Right lobe of liver (tissue), 4 donors: ENCODE results near the gene NSL1.

ENCODE experiments used
- POLR2A ChIP-seq: fragments of 450-650 bp; IDR thresholded peaks from one replicate; pipeline ENCODE4 v1.6.1; 2017; ENCODE audit warnings: antibody characterized with exemption, mild to moderate bottlenecking
- TF ChIP-seq, protein P1 (sequence below), 4 donors: fragments of 200-600 bp in 3 of 4; fragments of 450-650 bp in 1 of 4; IDR thresholded peaks; one replicate each; pipeline versions ENCODE4 v1.5.1 to v1.8.0; 2016 to 2022; ENCODE audit warnings: antibody characterized with exemption in 4 of 4, mild to moderate bottlenecking in 2 of 4
- donor health status: DM: no; HTN: no; CAD: no.
- donor health status: DM: no; HTN: no; CAD: no.
- donor health status: DM: no; HTN: yes; CAD: no.

DNA sequence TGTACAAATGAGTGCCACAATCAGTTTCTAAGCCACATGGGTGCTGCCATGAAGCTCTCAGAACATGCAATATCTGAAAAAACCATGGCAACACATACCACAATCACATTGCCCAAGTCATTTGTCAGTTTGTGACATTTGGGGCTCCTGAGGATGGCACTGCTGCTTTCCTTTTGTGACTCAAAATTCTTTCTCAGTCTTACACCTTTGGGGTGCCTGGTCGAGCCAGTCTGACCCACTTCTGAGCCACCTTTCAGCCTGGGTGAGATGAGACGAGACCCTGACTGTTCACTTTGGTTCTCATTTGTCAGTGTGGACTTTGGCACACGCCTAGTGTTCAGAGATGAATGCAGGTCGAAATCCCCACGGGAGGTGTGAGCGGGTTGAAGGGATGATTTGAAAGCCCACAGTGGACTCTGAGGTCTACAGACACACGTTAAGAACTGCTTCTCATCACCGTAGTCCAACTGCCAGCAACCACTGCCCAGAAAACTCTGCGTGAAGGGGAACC is 100.0 kb downstream of the NSL1 start:
- TF ChIP-seq, protein P1, sequence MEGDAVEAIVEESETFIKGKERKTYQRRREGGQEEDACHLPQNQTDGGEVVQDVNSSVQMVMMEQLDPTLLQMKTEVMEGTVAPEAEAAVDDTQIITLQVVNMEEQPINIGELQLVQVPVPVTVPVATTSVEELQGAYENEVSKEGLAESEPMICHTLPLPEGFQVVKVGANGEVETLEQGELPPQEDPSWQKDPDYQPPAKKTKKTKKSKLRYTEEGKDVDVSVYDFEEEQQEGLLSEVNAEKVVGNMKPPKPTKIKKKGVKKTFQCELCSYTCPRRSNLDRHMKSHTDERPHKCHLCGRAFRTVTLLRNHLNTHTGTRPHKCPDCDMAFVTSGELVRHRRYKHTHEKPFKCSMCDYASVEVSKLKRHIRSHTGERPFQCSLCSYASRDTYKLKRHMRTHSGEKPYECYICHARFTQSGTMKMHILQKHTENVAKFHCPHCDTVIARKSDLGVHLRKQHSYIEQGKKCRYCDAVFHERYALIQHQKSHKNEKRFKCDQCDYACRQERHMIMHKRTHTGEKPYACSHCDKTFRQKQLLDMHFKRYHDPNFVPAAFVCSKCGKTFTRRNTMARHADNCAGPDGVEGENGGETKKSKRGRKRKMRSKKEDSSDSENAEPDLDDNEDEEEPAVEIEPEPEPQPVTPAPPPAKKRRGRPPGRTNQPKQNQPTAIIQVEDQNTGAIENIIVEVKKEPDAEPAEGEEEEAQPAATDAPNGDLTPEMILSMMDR (IDR thresholded peaks at IDR 0.05), result no peak
- no peak for TF ChIP-seq POLR2A
